SW 1271 (cell line): ENCODE results near the gene TBC1D24.

Experiments
- DNase-seq, 2 experiments: peaks; one replicate each; lab custom pipeline; 2025; lab: John Stamatoyannopoulos, UW

Gene TBC1D24

DNA sequence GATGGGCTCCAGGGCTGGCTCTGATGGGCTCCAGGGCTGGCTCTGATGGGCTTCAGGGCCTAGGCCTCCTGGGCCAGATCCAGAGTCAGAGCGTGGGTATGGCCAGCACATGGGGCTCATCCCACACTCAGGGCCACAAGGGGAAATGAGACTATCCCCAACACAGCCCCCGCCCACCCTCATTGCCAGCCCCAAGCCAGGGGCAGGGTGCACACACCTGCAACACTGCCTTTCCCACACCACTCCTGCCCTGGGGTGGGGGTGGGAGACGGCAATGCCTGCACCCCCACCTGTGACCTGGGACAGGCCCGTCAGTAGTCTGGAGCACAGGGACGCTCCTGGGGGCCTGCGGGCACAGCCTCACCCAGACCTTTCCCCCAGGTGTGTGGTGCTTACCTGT lies 24.5 kb downstream of the TBC1D24 start:
- no peak for DNase-seq

DNA sequence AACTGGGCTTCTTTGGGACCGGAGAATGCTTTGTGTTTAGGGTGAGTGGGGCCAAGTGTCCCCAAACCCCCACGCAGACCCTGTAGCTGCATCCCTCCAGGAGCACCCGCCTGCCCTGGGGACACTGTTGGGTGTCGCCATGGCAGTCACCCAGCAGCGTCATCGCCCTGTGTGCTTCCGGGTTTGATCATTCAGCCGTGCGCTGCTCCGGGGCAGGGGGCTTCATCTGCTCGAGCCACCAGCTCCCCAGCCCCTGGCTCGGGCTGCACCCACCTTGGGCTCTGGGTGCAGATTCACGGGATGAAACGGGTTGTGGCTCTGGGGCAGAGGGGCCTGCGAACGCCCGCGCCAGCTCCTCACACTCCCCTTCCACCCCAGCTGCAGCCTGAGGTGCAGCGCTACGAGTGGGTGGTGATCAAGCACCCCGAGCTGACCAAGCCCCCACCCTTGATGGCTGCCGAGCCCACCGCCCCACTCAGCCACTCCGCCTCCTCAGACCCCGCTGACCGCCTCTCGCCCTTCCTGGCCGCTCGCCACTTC lies 25.0 kb downstream of the TBC1D24 start:
- DNase-seq, result no peak

DNA sequence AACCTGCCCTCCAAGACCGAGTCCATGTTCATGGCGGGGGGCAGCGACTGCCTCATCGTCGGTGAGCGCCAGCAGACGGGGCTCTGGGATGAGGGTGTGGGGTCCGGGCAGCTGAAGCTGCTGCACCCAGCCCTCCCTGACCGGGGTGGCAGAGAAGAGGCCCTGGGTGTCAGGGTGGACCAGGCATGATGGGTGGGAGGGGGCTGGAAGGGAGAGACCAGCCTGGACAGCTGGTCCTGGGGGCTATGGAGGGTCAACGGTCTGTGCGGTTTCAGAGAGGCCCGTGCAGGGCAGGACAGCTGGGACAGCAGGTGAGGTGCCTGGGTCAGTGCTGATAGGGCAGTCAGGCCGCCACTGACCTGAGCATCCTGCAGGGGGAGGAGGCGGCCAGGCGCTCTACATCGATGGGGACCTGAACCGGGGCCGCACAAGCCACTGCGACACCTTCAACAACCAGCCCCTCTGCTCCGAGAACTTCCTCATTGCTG lies 25.5 kb downstream of the TBC1D24 start:
- DNase-seq, result no peak

DNA sequence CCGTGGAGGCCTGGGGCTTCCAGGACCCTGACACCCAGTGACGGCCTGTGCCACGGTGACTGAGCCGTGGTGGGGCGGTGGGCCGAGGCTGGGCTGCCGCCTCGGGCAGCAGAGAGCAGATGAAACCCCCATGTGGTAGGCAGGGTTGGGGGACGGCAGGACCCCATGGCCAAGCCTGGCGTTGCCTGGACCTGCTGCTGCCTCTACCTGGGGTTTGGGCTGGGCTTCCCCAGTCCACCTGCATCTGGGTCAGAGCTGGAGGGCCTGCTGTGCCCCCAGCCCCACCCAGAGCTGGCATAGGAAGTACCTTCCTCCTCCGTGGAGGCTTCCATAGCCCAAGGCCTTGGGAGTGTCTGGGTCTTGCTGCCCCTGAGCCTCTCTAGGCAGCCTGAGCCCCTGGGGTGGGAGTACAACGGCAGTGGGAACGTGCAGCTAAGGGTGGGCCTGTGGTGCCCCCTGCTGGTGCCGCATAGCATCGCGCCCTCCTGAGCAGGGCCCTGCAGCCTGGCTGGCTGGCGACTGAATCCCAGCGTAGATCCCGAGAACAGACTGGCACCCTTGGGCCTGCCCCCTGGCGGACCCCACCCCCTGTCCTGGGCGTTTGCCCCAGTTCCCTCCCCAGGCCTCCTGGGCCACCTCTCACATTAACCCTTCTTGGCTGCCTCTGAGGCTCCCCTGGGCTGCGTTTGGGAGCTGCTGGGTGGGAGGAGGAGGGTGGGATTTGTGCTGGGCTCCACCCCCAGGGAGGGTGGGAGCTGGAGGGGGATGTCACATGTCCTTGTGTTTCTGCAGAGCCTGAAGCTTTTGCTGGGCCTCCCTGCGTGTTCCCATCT lies 26.2 kb downstream of the TBC1D24 start:
- peak in 1 of 2 experiments; percentile 50 for DNase-seq

DNA sequence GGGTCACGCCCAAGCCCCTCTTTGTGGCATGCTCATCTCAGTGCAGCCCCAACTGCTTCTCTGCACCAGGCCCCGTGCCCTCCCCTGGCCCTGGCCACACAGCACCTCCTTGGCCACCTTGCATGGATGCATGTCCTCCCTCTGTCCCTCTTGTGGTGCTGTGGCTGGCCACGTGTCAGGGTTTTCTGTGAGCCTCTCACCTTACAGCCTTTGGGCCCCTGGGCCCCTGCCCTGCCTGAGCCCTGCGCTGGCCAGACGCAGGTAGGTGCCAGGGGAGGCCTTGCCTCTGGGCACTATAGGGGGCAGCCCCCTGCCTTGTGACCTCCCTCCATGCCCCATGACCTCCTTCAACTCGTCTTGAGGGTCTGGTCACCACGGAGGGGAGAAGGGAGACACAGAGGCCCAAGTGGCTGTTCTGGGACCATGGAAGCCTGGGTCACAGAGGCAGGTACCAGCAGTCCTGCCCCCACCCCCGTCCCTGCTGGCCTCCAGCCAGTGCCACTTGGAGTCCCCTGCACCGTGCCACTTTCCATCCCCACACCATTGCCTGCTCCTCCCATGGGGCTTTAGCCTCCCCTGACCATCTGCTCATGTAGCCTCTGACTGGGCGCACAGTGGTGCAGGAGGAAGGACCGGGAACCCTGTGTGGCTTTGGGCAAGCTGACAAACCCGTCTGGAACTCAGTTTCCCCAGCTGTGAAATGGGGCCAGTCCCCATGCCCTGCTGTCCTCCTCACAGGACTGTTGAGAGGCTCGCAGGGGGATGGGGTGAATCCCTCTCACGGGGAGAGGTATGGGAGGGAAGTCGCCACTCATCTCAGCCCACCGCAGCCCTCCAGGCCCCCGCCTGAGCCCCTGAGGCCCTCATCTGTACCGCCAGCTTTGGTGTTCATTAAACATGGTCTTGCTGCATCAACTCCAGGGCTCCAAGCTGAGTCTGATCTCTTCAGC lies 27.3 kb downstream of the TBC1D24 start:
- DNase-seq, result no peak

DNA sequence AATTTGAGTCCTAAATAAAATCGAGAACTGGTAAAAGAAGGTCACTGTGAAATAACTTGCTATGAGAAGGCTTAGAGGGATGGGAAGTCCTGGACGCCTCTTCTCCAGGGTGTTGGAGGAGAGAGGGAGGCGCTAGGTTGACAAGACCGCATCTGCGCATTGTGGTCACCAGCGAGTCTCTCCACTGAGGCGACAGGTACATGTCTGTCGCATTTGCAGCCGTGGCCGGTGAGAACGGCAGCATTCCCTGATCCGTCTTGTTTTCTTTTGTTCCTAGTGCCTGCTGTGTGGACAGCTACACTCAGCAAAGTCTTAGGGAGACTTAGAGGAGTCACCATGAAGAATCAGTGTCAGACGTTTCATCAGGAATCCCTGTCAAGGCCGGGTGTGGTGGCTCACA lies 30.8 kb downstream of the TBC1D24 start:
- DNase-seq, result no peak

DNA sequence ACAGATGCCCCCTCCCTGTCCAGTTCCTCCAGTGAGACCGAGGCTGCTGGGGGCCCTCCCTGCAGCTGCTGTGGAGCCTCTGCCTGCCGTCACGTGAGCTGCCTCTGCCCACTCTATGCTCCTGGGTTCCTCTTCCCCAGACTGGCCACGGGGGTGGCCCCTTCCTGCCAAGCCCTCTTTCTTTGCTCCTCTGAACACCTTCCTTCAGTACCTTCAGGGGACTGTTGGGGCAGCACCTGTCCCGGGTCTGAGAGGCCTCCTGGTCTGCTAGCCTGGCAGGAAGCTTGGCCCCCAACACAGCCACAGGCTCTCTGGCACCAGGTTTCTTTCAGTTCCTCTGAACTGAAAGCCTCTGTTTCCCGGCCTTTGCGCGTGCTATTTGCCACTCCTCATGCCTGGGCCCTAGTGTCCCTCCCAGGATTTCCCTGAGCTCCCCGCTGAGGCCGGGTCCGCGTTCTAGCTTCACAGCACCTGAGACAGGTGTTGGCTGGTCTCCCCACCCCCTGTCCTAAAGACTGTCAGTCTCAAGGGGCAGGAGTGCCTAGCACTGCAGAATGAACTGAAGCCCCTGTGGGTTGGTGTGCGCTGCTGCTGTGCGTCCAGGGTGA lies 32.2 kb downstream of the TBC1D24 start:
- no peak for DNase-seq

DNA sequence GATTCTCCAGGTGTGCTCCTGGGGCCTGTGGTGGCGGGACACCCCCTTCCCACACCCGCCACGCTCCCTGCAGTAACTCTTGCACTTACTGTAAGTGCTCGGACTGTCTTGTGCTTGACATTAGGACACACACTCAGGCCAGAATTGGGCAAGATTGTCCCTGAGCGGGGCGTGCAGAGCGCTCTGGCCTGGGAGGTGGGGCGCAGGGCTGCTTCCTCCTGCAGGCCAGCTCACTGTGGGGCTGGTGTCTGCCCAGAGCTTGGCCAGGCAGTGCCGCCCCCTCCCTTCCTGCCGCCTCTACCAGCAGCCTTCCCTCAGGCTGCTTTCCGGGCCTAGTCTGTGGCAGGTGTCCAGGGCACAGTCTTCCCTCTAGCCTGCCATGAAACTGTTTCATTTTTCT lies 32.7 kb downstream of the TBC1D24 start:
- DNase-seq, result no peak

DNA sequence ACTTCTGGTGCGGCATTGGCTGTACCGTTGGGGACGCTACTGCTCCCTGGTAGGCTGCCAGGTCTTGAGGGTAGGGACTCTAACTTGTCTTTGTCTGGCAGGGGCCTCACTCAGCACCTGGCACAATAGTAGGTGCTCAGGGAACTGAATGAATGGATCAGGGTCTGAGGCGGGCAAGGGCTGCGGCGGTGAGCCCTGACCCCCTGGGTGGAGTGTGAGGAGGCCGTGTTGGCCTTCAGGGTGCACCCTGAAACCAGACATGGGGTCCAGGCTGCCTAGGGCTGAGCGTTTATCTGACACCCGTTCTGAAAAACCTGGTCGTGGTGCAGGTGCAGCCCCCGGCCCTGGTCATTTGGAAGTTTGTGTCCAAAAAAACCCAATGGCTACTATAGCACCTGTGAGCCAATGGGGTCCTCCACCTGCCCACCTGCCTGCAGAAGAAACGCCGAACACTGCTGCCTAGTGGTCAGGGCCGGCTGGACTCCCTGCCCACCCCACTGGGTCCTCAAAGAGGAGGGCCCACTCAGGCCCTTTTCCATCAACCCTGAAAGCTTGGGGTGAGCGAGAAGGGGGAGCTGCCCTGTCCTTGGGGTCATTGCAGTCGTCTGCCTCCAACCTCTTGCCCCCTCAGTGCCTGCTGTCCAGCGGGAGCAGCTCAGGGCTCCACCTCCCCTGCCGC lies 33.9 kb downstream of the TBC1D24 start:
- DNase-seq, result no peak

DNA sequence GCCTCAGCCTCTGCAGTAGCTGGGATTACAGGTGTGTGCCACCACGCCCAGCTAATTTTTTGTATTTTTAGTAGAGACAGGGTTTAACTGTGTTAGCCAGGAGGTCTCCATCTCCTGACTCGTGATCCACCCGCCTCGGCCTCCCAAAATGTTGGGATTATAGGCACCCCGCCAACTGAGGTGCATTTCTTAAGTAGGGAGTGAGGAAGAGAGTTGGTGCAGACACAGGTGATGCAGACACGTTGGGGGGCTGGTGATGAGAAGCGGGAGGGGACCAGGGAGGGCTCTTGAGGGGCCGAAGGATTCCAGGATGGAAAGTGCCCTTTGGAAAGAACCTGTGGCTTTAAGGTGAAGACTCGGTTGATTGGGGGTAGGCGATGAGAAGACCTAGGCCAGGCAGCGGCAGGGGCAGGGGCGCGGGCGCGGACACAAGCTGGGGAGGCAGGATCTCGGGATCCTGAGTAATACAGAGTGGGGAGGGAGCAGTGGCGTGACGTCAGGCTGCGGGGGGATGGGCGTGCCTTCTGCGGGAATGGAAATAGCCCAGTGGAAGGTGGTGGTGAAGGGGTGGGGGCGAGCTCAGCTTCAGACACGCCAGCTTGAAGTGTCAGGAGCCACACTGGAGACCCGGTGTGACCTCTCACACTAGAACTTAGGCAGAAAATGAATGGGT lies 36.3 kb downstream of the TBC1D24 start:
- no peak for DNase-seq

DNA sequence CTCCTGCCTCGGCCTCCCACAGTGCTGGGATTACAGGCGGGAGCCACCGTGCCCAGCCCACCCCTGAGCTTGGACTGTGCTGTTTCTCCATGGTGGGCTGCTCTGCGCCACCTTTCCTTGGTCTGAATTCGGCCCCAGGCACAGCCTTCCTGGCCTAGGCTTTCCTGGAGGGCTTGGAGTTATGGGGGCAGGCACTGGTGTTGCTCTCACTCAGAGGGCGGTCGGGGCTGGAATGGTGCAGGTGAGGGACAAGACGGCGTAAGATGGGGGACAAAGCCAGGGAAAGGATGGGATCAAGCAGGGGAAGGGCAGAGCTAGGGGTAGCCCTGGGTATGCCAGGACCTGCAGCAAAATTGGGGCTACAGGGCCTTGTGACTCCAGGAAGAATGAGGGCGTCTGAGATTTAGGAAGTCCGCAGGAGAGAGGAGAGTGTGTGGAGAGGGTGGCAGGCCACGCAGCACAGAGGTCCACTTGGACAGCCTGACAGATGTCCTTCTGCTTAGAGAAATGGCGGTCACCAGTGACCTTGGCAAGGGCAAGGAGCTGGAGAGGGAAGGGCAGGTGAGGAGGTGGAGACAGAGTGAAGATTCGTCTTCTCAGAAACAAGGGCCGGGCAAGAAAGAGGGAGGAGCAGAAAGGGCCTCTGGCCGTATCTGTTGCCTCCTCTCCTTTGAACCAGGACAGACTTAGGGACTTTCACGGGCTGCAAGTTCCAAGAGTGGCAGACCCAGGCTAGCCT lies 37.2 kb downstream of the TBC1D24 start:
- DNase-seq, result no peak

DNA sequence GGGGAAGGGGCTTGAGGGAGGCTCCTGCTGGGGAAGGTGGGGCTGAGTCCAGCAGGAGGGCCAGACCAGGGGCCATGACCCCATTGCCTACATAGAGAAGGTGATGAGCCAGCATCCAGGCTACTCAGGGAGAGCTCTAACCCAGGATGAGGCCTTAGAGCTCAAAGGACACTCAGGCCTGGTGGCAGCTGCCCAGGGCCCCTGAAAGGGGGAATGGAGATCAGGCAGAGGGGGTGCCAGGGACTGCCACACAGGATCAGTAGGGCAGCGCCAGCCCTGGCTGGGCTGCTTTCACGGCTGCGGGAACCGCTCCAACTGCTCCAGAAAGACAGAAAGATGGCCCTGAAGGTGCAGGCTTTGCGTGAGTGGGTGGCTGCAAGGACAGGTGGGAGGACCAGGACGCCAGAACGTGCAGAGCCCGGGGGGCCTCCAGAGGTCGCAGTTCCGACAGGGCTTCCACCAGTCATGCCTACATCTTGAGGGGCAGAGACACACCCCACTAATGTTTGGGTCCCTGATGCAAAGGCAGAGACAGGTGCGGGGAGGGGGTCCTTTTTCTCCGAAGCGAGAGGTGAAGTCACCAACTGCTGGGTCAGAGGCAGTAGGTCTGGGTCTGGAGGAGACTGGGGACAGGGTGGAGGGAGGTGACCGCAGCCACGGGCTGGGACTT lies 37.9 kb downstream of the TBC1D24 start:
- no peak for DNase-seq

DNA sequence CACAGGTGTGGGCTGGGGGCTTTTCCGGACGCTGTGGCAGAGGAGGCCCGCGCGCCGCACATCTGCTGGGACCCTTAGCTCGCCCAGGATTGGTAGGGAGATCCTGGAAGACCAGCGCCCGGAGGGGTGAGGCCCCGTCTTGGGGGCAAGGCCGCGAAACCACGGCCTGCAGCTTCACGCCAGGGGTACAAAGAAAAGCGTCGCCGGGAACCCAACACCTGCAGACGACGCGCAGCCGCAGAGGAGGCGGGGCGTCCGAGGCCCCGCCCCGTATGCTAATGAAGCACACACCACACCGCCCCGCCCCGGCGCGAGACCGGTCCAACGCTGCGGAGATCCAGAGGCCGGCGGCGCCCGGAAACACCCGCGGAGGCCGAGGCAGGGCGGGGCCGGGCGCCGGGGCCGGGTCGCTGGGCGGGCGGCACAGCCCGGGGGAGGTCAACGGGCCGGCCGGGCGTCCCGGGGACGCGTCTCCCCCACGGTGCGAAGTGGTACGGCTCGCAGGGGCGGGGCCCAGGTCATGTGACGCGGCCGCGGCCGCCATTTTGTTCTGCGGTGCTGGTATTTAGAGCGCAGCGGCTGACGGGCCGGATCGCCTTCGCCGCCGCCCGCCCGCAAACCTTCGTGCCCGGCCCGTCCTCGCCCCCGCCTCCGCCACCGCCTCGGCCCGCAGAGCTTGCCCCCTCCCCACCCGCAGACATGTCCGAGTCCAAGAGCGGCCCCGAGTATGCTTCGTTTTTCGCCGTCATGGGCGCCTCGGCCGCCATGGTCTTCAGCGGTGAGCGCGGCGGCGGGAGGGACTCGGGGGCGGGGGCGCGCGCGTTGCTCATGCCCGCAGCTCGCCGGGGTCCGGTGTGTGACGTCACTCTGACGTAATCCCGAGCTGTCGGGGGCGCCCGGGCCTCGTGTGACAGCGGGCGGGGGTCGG lies 38.7 kb downstream of the TBC1D24 start, which contains the start of gene ATP6V0C:
Gene ATP6V0C, plus strand, starts transcription at position 548 of the 928 bp plus-strand sequence. Its CDS starts 152 bp downstream, at position 700.
- DNase-seq, result peak; percentile 44 to 83

DNA sequence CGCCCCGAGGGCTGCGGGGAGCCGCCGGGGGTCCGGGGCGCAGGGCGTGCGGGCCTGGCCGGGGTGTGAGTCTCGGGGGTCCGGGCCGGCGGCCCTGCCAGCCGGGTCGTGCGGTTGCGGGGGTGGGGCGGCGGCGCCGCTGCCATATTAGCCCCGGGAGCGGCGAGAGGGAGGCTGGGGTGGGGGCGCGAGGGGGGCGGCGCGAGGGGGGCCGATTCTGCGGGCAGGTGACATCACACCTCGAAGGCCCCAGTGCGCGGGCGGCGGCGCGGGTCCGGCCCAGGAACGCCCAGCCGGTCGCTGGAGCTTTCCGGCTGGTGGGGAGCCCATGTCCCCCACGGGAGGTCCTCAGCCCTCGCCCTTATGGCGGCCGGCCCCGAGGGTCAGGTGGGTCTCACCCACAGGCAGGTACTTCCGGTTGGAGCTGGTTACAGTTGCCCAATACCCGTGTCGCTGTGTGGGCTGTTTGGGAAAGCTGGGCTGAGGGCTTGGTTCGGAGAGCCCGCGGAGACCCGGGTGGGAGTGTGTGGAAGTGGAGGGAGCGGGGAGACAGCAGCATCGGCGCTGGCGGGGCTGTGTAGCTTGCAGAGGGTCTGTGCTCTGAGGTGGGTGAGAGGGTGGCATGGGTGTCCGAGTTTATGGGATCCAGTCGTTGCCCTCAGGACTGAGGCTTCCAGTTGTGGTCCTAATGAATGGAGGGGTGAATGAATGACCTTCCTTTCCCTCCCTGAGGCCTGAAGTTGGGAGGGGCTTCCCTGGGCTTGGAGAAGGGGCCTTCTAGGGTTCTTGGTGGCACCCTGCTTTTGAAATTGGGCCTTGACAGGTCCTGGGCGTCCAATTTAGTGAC lies 39.6 kb downstream of the TBC1D24 start:
- DNase-seq, result no peak

DNA sequence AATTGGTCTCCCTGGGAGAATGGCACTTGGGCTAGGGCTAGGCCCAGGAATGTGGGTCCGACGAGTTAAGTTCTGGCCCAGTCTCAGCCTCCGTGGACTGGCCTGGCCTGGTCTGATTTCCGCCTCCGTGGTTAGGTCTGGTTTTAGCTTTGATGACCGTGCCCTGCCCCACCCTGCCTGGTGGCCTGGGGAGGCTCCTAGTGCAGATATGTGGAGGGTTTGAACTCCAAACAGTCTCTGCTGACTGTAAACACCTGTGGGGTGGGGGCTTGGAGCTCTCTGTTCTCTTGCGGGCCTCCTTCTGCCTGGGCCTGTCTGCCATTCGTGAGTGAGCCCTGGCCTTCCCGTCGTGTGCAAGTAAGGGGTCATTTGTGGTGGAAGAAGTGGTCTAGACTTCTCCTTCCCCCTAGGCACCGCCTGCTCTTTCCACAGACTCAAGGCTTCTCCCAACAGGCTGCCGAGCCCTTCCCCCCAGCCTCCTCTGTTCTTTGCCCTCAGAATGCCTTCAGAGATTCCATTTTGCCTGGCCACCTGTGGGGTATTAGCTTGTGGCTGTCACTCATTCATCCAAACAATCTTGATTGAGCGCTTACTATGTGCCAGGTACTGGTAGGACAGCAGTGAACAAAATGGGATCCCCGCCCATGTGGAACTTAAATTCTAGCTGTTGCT lies 40.4 kb downstream of the TBC1D24 start:
- DNase-seq, result no peak

DNA sequence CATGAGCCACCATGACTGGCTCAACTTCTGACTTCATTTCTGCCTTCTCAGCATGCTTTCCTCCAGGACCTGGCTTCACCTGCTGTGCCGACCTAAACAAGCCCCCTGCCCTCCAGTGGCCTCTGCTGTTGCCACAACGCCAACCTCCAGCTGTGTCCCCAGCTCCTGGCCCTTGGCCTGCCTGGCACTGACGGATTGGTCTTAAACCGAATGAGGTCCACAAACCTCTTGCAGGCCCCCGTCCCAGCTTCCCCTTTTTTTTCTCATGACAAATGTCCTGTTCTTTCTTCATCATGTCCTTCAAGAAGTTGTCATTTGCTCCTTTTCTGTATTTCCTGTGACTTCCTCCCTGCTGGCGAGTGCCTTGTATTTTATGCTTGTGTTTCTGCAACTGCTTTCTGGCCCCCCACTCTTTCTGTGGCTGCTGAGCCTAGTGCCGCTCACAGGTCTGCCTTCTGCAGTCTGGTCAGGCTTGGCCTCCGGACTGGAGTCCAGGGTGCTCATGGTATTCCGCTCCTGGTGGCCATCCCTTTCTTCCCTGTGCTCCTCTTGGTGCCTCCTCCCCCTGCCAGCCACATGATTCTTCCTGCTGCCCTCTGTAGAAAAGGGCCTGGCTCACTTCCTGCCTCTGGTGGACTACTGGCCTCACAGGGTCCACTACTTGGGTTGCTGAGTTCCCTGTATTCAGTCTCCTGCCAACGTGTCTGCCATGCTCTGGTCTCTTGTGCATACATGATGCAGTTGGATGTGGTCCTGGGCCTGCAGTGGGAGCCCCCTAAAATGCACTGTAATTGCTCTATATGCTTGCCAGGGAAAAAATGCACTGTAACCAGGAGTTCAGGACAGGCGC lies 41.7 kb downstream of the TBC1D24 start:
- DNase-seq, result no peak
